HFFc6 (cell line): ENCODE data around the gene PPM1F. TPM values are rescaled to one million over a fixed set of nuclear protein-coding genes. Genes with fewer than 3 reads are reported as not detected.

Experiments
- DNase-seq: peaks from one replicate; pipeline ENCODE4 v3.0.0-alpha.2; 2018
- H3K27ac Mint-ChIP-seq: 2 replicates; pipeline ENCODE4 v1.8.0; 2020; ENCODE audit warnings: mild to moderate bottlenecking, mixed read lengths
- H3K27me3 Mint-ChIP-seq: 2 replicates; pipeline ENCODE4 v1.8.0; 2021; ENCODE audit warnings: mild to moderate bottlenecking, moderate library complexity, mixed read lengths; ENCODE audit not compliant: insufficient read depth
- H3K36me3 Mint-ChIP-seq: 2 replicates; pipeline ENCODE4 v1.8.0; 2021; ENCODE audit warnings: low read depth, mixed read lengths
- H3K4me1 Mint-ChIP-seq: 2 replicates; pipeline ENCODE4 v1.8.0; 2020; ENCODE audit warnings: low read depth, mixed read lengths
- H3K4me3 Mint-ChIP-seq: 2 replicates; pipeline ENCODE4 v1.8.0; 2020; ENCODE audit warnings: mild to moderate bottlenecking, moderate library complexity, mixed read lengths
- H3K9me3 Mint-ChIP-seq: 2 replicates; pipeline ENCODE4 v1.8.0; 2020; ENCODE audit warnings: mild to moderate bottlenecking, mixed read lengths
- total RNA-seq, 6 experiments: library from RNA; stranded (reverse); fragmentation: NEBNext Ultra II Directional; extraction: Animal tissue kit (Norgen Biotek cat#: 25700); gene quantifications; 2 replicates in 1 of 6; 3 replicates in 5 of 6; pipeline ENCODE4 v1.2.3, GENCODE V29; 2021
- TF ChIP-seq, protein P1 (sequence below): fragments of 200-600 bp; sonication (generic); IDR thresholded peaks from 2 replicates; pipeline ENCODE4 v1.5.0; 2021; ENCODE audit warnings: antibody characterized with exemption, mild to moderate bottlenecking

The PPM1F gene
- total RNA-seq, 6 experiments from 2014 or later: 56.1 to 65.3 (median 60.6) TPM

DNA sequence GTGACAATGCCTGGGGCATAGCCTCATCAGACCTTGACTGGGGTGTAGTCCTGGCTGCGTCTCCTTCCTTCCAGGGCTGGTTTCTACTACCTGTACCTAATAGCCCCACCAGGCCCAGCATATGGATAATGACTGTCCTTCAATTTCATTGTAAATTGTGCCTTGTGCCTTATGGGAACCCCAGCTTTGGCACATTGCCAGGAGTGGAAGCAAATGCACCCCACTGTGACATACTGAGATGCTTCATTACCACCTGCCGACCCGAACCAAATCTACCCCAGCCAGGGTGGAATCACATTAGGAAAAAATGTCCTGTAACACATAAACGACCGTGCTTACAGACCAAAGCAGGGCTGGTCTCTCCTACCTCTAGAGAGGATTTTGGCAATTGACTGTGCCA is 22.6 kb upstream of the PPM1F start:
- TF ChIP-seq, protein P1, sequence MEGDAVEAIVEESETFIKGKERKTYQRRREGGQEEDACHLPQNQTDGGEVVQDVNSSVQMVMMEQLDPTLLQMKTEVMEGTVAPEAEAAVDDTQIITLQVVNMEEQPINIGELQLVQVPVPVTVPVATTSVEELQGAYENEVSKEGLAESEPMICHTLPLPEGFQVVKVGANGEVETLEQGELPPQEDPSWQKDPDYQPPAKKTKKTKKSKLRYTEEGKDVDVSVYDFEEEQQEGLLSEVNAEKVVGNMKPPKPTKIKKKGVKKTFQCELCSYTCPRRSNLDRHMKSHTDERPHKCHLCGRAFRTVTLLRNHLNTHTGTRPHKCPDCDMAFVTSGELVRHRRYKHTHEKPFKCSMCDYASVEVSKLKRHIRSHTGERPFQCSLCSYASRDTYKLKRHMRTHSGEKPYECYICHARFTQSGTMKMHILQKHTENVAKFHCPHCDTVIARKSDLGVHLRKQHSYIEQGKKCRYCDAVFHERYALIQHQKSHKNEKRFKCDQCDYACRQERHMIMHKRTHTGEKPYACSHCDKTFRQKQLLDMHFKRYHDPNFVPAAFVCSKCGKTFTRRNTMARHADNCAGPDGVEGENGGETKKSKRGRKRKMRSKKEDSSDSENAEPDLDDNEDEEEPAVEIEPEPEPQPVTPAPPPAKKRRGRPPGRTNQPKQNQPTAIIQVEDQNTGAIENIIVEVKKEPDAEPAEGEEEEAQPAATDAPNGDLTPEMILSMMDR: no peak
- Mint-ChIP-seq H3K4me1 (no peaks in the 10 kb centered on the region; the same call in 1 of the 2 replicates), H3K27me3 (no peaks in the 10 kb centered on the region), H3K9me3 (no peaks in the 10 kb centered on the region), H3K27ac (no peak overlapping the region), H3K36me3 (peaks cover 13% of the 10 kb centered on the region), H3K4me3 (no peak overlapping the region)
- DNase-seq: no peak

DNA sequence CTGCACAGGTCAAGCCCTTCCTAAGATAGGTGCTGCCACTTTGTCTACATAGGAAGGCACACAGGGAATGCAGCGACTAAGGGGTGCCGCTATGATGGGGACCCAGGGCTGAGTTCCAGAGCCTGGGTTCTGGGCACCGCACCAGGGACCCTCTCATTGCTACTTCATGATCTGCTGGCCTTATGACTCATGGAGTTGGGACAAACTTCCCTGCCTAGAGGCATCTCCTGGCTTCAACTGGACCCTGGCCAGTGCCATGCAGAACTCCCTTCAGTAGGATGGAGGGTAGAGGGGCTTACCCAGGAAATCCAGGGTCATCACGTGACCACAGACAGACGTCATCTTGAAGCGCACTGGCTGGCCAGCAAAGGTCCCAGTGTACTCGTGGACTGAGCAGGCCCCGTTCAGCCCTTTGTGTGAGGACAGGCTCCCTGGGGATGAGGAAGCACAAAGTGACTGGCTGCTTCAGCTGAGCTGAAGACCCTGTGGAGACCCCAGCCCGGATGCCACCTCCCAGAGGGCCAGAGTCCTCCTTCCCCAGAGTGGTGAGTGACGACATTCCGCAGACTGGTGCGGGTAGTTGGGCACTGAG is 21.5 kb upstream of the PPM1F start:
- TF ChIP-seq, protein P1: no peak
- no peak overlapping the region for H3K27ac Mint-ChIP-seq
- no peak overlapping the region for H3K4me3 Mint-ChIP-seq
- H3K4me1 Mint-ChIP-seq: no peaks in the 10 kb centered on the region; the same call in 1 of the 2 replicates
- H3K9me3 Mint-ChIP-seq: no peaks in the 10 kb centered on the region
- no peak for DNase-seq
- peaks cover 14% of the 10 kb centered on the region for H3K36me3 Mint-ChIP-seq
- no peaks in the 10 kb centered on the region for H3K27me3 Mint-ChIP-seq

DNA sequence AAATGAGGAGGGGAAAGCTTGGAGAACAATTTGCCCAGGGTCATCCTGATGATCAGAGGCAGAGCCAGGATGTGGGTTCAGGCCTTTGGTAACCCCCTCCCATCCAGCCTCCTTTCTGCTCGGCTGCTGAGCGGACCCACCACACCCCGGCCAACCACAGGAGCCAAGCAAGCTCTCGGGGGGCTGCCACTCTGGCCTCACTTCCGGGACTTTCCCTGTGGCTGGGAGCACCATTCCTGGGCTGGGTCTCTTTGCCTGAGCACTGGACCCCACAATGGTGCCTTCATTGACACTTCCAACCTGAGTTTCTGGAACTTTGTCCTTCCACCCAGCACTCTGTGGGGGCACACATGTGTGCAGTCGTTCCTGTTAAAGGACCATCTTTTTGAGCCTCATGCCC is 20.2 kb upstream of the PPM1F start:
- H3K27me3 Mint-ChIP-seq: no peaks in the 10 kb centered on the region
- TF ChIP-seq, protein P1: no peak
- no peak for DNase-seq
- H3K4me1 Mint-ChIP-seq: no peaks in the 10 kb centered on the region; the same call in 1 of the 2 replicates
- H3K9me3 Mint-ChIP-seq: no peaks in the 10 kb centered on the region
- no peak overlapping the region for H3K4me3 Mint-ChIP-seq
- no peak overlapping the region for H3K27ac Mint-ChIP-seq
- H3K36me3 Mint-ChIP-seq: peaks cover 24% of the 10 kb centered on the region

DNA sequence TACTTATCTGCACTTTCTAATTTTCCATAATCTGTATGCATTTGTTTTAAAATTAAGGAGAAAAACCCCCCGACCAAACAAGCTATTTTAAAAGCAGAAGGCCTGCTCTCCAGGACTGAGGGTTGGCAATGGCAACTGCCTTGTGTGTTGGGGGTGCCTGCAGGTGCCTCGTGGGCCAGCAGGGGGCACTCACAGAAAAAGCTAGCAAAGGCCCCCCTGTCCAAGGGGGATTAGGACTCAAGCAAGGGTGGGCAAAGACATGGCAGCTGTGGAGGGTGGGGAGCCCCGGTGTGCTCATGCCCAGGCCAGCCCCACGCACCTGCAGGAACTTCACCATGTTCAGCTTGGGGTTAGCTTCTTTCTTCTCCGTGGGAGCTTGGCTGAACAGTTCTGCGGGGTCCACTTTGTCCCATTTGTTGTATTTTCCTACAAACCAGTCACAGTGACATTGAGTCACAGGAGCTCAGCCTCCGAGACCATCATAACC is 19.7 kb upstream of the PPM1F start:
- Mint-ChIP-seq H3K4me1 (no peaks in the 10 kb centered on the region; the same call in 1 of the 2 replicates), H3K27me3 (no peaks in the 10 kb centered on the region), H3K9me3 (no peaks in the 10 kb centered on the region), H3K27ac (no peak overlapping the region), H3K4me3 (no peak overlapping the region), H3K36me3 (peaks cover 25% of the 10 kb centered on the region)
- TF ChIP-seq, protein P1: peak; percentile 93
- DNase-seq: no peak

DNA sequence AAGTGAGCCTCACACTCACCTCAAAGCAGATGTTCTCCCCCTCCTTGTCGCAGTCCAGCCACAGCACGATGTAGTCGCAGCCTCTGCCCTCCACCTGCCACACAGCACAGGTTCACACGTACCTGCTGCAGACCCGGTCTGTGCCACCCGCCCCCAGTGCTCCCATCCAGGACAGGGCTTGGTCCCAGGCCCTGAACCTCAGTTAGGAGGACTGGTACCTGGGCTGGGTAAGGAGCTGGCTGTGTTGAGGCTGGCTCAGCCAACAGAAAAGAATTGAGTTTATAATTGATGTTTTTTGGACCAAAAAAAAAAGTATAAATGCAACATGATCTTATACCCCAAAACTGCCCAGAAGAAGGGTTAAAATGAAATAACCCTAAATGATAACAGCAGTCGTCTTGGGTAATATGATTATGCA is 19.2 kb upstream of the PPM1F start:
- Mint-ChIP-seq H3K36me3 (peaks cover 30% of the 10 kb centered on the region), H3K27ac (no peak overlapping the region), H3K27me3 (no peaks in the 10 kb centered on the region), H3K4me3 (no peak overlapping the region), H3K4me1 (no peaks in the 10 kb centered on the region; the same call in 1 of the 2 replicates), H3K9me3 (no peaks in the 10 kb centered on the region)
- no peak for DNase-seq
- TF ChIP-seq, protein P1: no peak
